ENCODE data around the gene SNTG2. TPM values are rescaled to one million over a fixed set of nuclear protein-coding genes. Genes with fewer than 3 reads are reported as not detected.
"Not testable (repeated sequence)": the region's sequence is repeated elsewhere in the genome, so short reads cannot be mapped to it uniquely, and the experiment has no call there.

SNTG2 gene
- polyA plus RNA-seq, 3 donors = not detected

- no peaks in the 10 kb centered on the region for H3K79me2 ChIP-seq (ENCODE audit: insufficient read depth, low read length)
- H4K20me1 ChIP-seq (ENCODE audit: insufficient read depth, low read length) = no peaks in the 10 kb centered on the region
- no peak for TF ChIP-seq CTCF (IDR thresholded peaks at IDR 0.05)
- WGBS (ENCODE audit: insufficient coverage) = 89% methylated on average over 12 of the region's 13 CpGs
- H3K4me1 ChIP-seq (ENCODE audit: control insufficient read depth in 1 of 2, insufficient read depth in 2 of 2, low read length in 2 of 2) = no peaks in the 10 kb centered on the region
- Mint-ChIP-seq H3K9me3 (peaks cover 0 to 1% (median 0%) of the 10 kb centered on the region in 7 donors), H3K4me3 (no peak overlapping the region), H3K36me3 (no peaks in the 10 kb centered on the region), H3K27me3 (ENCODE audit: low read depth in 3 of 3) (peaks cover 0 to 10% (median 2%) of the 10 kb centered on the region in 3 donors), H3K27ac (no peak overlapping the region), H3K4me1 (no peaks in the 10 kb centered on the region)
- no peak overlapping the region for H3K4me3 ChIP-seq (replicated peaks in 1 of 3; ENCODE audit: low read depth in 2 of 3, low read length in 3 of 3)
- H3K9me3 ChIP-seq (replicated peaks in 1 of 2; ENCODE audit: control insufficient read depth in 1 of 2, insufficient read depth in 1 of 2, low read length in 2 of 2) = no peaks in the 10 kb centered on the region
- no peak overlapping the region for H2AFZ ChIP-seq (ENCODE audit: insufficient read depth, low read depth, low read length, poor library complexity, severe bottlenecking)
- H3K27ac ChIP-seq (ENCODE audit: low read depth in 1 of 2, low read length in 2 of 2) = no peak overlapping the region
- no peak overlapping the region for H3K4me2 ChIP-seq (replicated peaks; ENCODE audit: extremely low read depth, low read length, poor library complexity, severe bottlenecking)
- no peaks in the 10 kb centered on the region for H3K36me3 ChIP-seq (replicated peaks in 1 of 2; ENCODE audit: control insufficient read depth in 1 of 2, insufficient read depth in 2 of 2, low read length in 2 of 2)
- H3K9ac ChIP-seq (ENCODE audit: insufficient read depth, low read length, poor library complexity, severe bottlenecking) = no peak overlapping the region
- intact Hi-C loops (cut with micrococcal nuclease) = no loop called here
- H3K27me3 ChIP-seq (ENCODE audit: control insufficient read depth in 2 of 2, insufficient read depth in 2 of 2, low read length in 2 of 2) = no peaks in the 10 kb centered on the region
- DNase-seq = no peak
Measured at GRCh38 chr2:1414121-1414520, 463.5 kb downstream of the SNTG2 start.

GRCh38 chr2:1414901-1415300, 464.3 kb downstream of the SNTG2 start:
- H3K36me3 Mint-ChIP-seq; H3K4me3 Mint-ChIP-seq; H3K36me3 ChIP-seq (replicated peaks in 1 of 2; ENCODE audit: control insufficient read depth in 1 of 2, insufficient read depth in 2 of 2, low read length in 2 of 2); intact Hi-C loops (cut with micrococcal nuclease); H3K4me3 ChIP-seq (replicated peaks in 1 of 3; ENCODE audit: low read depth in 2 of 3, low read length in 3 of 3); H3K79me2 ChIP-seq (ENCODE audit: insufficient read depth, low read length); H3K27ac Mint-ChIP-seq; H3K4me1 ChIP-seq (ENCODE audit: control insufficient read depth in 1 of 2, insufficient read depth in 2 of 2, low read length in 2 of 2); H3K9me3 Mint-ChIP-seq; H3K4me2 ChIP-seq (replicated peaks; ENCODE audit: extremely low read depth, low read length, poor library complexity, severe bottlenecking); H3K9me3 ChIP-seq (replicated peaks in 1 of 2; ENCODE audit: control insufficient read depth in 1 of 2, insufficient read depth in 1 of 2, low read length in 2 of 2); H3K9ac ChIP-seq (ENCODE audit: insufficient read depth, low read length, poor library complexity, severe bottlenecking); H3K27ac ChIP-seq (ENCODE audit: low read depth in 1 of 2, low read length in 2 of 2); H2AFZ ChIP-seq (ENCODE audit: insufficient read depth, low read depth, low read length, poor library complexity, severe bottlenecking); H4K20me1 ChIP-seq (ENCODE audit: insufficient read depth, low read length); DNase-seq; H3K27me3 ChIP-seq (ENCODE audit: control insufficient read depth in 2 of 2, insufficient read depth in 2 of 2, low read length in 2 of 2); H3K4me1 Mint-ChIP-seq: not testable (repeated sequence)
- WGBS (ENCODE audit: insufficient coverage) = 91% methylated on average over 11 of the region's 11 CpGs
- peaks cover 0 to 11% (median 2%) of the 10 kb centered on the region in 3 donors for H3K27me3 Mint-ChIP-seq (ENCODE audit: low read depth in 3 of 3)

All from CD14-positive monocyte (primary cell).